Mesendoderm (in vitro differentiated cells): ENCODE results near the gene TDG.

Source experiments
- DNase-seq: peaks from one replicate; pipeline ENCODE4 v3.0.0; 2013
- H2AK5ac ChIP-seq: 2 replicates; pipeline ENCODE4 v1.6.1; 2013; ENCODE audit warnings: low read length, inconsistent platforms
- H2BK120ac ChIP-seq: 2 replicates; pipeline ENCODE4 v1.6.1; 2013; ENCODE audit warnings: low read depth, mild to moderate bottlenecking, low read length, moderate library complexity, mixed read lengths
- H2BK15ac ChIP-seq: replicated peaks from 2 replicates; pipeline ENCODE4 v1.6.1; 2013; ENCODE audit warnings: low read depth, mild to moderate bottlenecking, moderate library complexity
- H2BK5ac ChIP-seq: 2 replicates; pipeline ENCODE4 v1.6.1; 2013; ENCODE audit warnings: low read length, inconsistent platforms
- H3K18ac ChIP-seq: 2 replicates; pipeline ENCODE4 v1.6.1; 2013; ENCODE audit warnings: mild to moderate bottlenecking, low read length, mixed read lengths
- H3K23ac ChIP-seq: one replicate; pipeline ENCODE4 v1.6.1; 2013; ENCODE audit warnings: low read length
- H3K27ac ChIP-seq: 2 replicates; pipeline ENCODE4 v1.5.1; 2013; ENCODE audit warnings: low read depth, mild to moderate bottlenecking, inconsistent platforms, low read length, moderate library complexity
- H3K27me3 ChIP-seq: 2 replicates; pipeline ENCODE4 v1.6.1; 2013; ENCODE audit warnings: low read length, control low read depth, mild to moderate bottlenecking, inconsistent platforms; ENCODE audit not compliant: insufficient read depth, poor library complexity
- H3K36me3 ChIP-seq: 2 replicates; pipeline ENCODE4 v1.6.1; 2013; ENCODE audit warnings: low read length, inconsistent platforms; ENCODE audit not compliant: control insufficient read depth, insufficient read depth
- H3K4ac ChIP-seq: one replicate; pipeline ENCODE4 v1.6.1; 2013; ENCODE audit warnings: low read depth, mild to moderate bottlenecking, low read length, moderate library complexity
- H3K4me1 ChIP-seq: 2 replicates; pipeline ENCODE4 v1.6.1; 2013; ENCODE audit warnings: low read depth, low read length, inconsistent platforms; ENCODE audit not compliant: control insufficient read depth
- H3K4me2 ChIP-seq: 2 replicates; pipeline ENCODE4 v1.6.1; 2013; ENCODE audit warnings: low read length
- H3K4me3 ChIP-seq: 2 replicates; pipeline ENCODE4 v1.5.1; 2013; ENCODE audit warnings: mild to moderate bottlenecking, low read length
- H3K56ac ChIP-seq: one replicate; pipeline ENCODE4 v1.6.1; 2013; ENCODE audit warnings: low read length
- H3K79me1 ChIP-seq: 2 replicates; pipeline ENCODE4 v1.6.1; 2013; ENCODE audit warnings: low read length, inconsistent platforms
- H3K79me2 ChIP-seq: 2 replicates; pipeline ENCODE4 v1.6.1; 2013; ENCODE audit warnings: mild to moderate bottlenecking, low read length; ENCODE audit not compliant: control insufficient read depth, insufficient read depth
- H3K9ac ChIP-seq: 2 replicates; pipeline ENCODE4 v1.6.1; 2013; ENCODE audit warnings: low read length, inconsistent platforms
- H4K5ac ChIP-seq: one replicate; pipeline ENCODE4 v1.6.1; 2013; ENCODE audit warnings: low read length
- H4K8ac ChIP-seq: one replicate; pipeline ENCODE4 v1.6.1; 2013; ENCODE audit warnings: low read depth, mild to moderate bottlenecking, control low read depth, low read length, moderate library complexity
- WGBS: extraction: QIAGEN DNeasy Blood & Tissue Kit; methylation state at CpG from one replicate; pipeline ENCODE4 v1.1.7; 2013; ENCODE audit warnings: low lambda C conversion rate, missing lambda C conversion rate; ENCODE audit not compliant: insufficient coverage; ENCODE audit errors: extremely low coverage; 5-methylcytosine and 5-hydroxymethylcytosine counted together

Gene TDG

GRCh38 chr12:103978384-103978982 is 12.8 kb downstream of the TDG start:
- no peak overlapping the region for H3K18ac ChIP-seq
- no peak overlapping the region for H3K27ac ChIP-seq
- no peak overlapping the region for H3K56ac ChIP-seq
- H3K4me2 ChIP-seq: no peak overlapping the region
- DNase-seq: no peak
- H3K4ac ChIP-seq: no peak overlapping the region
- no peaks in the 10 kb centered on the region for H3K4me1 ChIP-seq
- no peak overlapping the region for H2BK15ac ChIP-seq
- peaks cover 28% of the 10 kb centered on the region for H3K79me2 ChIP-seq
- no peak overlapping the region for H3K9ac ChIP-seq
- WGBS: no CpG with 5 or more reads among the region's 4 CpGs
- no peak overlapping the region for H2BK5ac ChIP-seq
- no peak overlapping the region for H4K8ac ChIP-seq
- H3K27me3 ChIP-seq: no peaks in the 10 kb centered on the region
- peaks cover 8% of the 10 kb centered on the region for H3K79me1 ChIP-seq
- H2BK120ac ChIP-seq: no peak overlapping the region
- H2AK5ac ChIP-seq: no peak overlapping the region
- peaks cover 7% of the 10 kb centered on the region for H3K36me3 ChIP-seq
- no peak overlapping the region for H4K5ac ChIP-seq
- no peak overlapping the region for H3K4me3 ChIP-seq
- H3K23ac ChIP-seq: no peak overlapping the region

GRCh38 chr12:103986829-103987228 is 21.2 kb downstream of the TDG start:
- H3K79me1 ChIP-seq: no peaks in the 10 kb centered on the region
- H2BK5ac ChIP-seq: no peak overlapping the region
- no peaks in the 10 kb centered on the region for H3K4me1 ChIP-seq
- H4K5ac ChIP-seq: no peak overlapping the region
- H3K56ac ChIP-seq: no peak overlapping the region
- no peak overlapping the region for H2BK15ac ChIP-seq
- H2AK5ac ChIP-seq: no peak overlapping the region
- H3K4me2 ChIP-seq: no peak overlapping the region
- no peaks in the 10 kb centered on the region for H3K27me3 ChIP-seq
- no peak overlapping the region for H3K9ac ChIP-seq
- H3K23ac ChIP-seq: no peak overlapping the region
- H3K4me3 ChIP-seq: no peak overlapping the region
- H4K8ac ChIP-seq: no peak overlapping the region
- H3K36me3 ChIP-seq: peaks cover 1% of the 10 kb centered on the region
- H3K27ac ChIP-seq: no peak overlapping the region
- H3K18ac ChIP-seq: no peak overlapping the region
- no peaks in the 10 kb centered on the region for H3K79me2 ChIP-seq
- no CpG with 5 or more reads among the region's 2 CpGs for WGBS
- no peak overlapping the region for H2BK120ac ChIP-seq
- no peak overlapping the region for H3K4ac ChIP-seq
- peak; percentile 71 for DNase-seq

GRCh38 chr12:103994235-103994634 is 28.6 kb downstream of the TDG start:
- Histone ChIP-seq H3K23ac (no peak overlapping the region), H4K5ac (no peak overlapping the region), H3K4me3 (no peak overlapping the region), H3K36me3 (no peaks in the 10 kb centered on the region), H3K79me1 (no peaks in the 10 kb centered on the region), H3K79me2 (no peaks in the 10 kb centered on the region), H3K27ac (no peak overlapping the region), H2AK5ac (no peak overlapping the region), H3K4ac (no peak overlapping the region), H2BK5ac (no peak overlapping the region), H3K18ac (no peak overlapping the region), H3K27me3 (no peaks in the 10 kb centered on the region), H2BK15ac (no peak overlapping the region), H4K8ac (no peak overlapping the region), H2BK120ac (no peak overlapping the region), H3K9ac (no peak overlapping the region), H3K4me1 (no peaks in the 10 kb centered on the region), H3K4me2 (no peak overlapping the region), H3K56ac (no peak overlapping the region)
- DNase-seq: no peak
- no CpG with 5 or more reads among the region's 4 CpGs for WGBS

DNA sequence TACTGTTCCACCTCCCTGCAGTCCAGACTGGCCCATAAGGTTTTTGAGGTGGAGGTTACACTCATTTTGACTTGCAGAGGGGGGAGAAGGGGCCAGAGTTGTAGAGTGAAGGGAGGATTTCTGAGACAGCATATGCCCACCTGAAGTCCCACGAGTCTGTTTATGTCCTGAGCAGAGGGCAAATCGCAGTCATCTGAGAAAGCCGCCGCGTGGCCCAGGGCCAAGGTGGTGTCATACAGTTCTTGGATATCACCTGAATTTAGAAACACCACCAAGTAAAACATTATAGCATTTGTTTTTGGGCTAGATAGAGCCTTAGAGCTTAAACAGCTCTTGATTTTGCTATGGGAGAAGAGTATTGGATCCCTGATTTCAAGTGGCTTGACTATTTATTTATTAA is 30.9 kb downstream of the TDG start:
- DNase-seq: no peak
- no peak overlapping the region for H4K5ac ChIP-seq
- H3K79me1 ChIP-seq: no peaks in the 10 kb centered on the region

DNA sequence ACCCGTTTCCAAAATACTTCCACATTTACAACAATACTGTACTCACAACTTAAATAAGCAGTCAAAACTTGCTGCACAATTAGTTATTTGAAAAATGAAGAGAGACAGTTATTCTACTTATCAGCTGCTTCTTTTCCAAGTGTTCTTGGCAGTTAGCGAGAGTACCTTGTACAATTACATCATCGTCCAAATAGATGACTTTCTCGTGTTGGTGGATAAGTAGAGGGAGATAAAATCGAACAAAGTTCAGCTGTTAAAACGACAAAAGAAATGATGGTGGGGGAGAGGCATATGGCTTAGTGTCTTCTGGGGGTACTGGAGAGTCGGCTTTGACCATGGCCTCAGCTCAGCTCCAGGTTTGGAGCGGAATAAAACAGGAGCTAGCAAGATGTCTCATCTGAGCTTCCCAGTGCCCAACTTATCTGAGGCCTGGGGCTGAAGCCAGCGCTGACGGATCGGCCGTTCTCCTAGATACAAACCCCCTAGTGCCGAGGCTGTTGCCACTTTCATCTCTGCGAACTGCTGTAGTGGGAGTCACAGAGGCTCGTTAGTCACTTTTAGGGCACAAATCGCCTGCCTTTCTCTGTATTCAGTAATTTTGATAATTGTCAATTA is 31.7 kb downstream of the TDG start:
- Histone ChIP-seq H3K36me3 (no peaks in the 10 kb centered on the region), H3K4me3 (no peak overlapping the region)
- DNase-seq: no peak

More for the DNA sequence above, 30.9 kb downstream of the TDG start:
- Histone ChIP-seq H3K27me3 (no peaks in the 10 kb centered on the region), H3K9ac (no peak overlapping the region), H3K56ac (no peak overlapping the region), H2AK5ac (no peak overlapping the region), H3K79me2 (no peaks in the 10 kb centered on the region), H3K4me3 (no peak overlapping the region), H2BK120ac (no peak overlapping the region), H3K27ac (no peak overlapping the region), H3K4me1 (no peaks in the 10 kb centered on the region), H3K4me2 (no peak overlapping the region), H2BK5ac (no peak overlapping the region), H3K18ac (no peak overlapping the region), H3K36me3 (no peaks in the 10 kb centered on the region), H4K8ac (no peak overlapping the region), H3K23ac (no peak overlapping the region), H2BK15ac (no peak overlapping the region), H3K4ac (no peak overlapping the region)
- no CpG with 5 or more reads among the region's 5 CpGs for whole genome bisulfite sequencing

DNA sequence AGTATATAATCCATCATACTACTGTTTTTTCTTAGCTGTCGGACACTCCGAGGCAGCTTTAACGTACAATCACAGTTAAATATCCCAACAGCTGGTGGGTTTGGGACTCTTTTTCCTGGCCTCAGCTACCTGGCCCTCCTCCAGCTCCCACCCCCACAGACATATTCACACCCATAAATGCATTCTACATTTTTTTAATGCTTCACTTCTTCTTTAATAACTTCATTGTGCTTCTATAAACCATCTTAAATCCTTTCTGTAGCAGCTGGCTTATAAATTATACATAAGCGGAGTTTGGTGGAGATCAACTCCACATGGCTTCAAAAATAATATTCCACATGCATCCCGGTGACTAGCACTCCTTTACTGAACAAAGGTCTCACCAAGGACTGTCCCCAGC is 33.3 kb downstream of the TDG start:
- no peaks in the 10 kb centered on the region for H3K79me1 ChIP-seq
- H3K36me3 ChIP-seq: no peaks in the 10 kb centered on the region
- no peaks in the 10 kb centered on the region for H3K79me2 ChIP-seq
- no peaks in the 10 kb centered on the region for H3K27me3 ChIP-seq
- H4K8ac ChIP-seq: no peak overlapping the region
- no peak overlapping the region for H3K9ac ChIP-seq
- no peak overlapping the region for H3K56ac ChIP-seq
- no peak overlapping the region for H3K4me3 ChIP-seq
- H3K23ac ChIP-seq: no peak overlapping the region
- no CpG with 5 or more reads among the region's 5 CpGs for WGBS
- H3K27ac ChIP-seq: no peak overlapping the region
- H4K5ac ChIP-seq: no peak overlapping the region
- H2BK15ac ChIP-seq: no peak overlapping the region
- no peak overlapping the region for H2BK120ac ChIP-seq
- H2AK5ac ChIP-seq: no peak overlapping the region
- no peak for DNase-seq
- no peak overlapping the region for H3K4ac ChIP-seq
- H2BK5ac ChIP-seq: no peak overlapping the region
- H3K18ac ChIP-seq: no peak overlapping the region
- no peak overlapping the region for H3K4me2 ChIP-seq
- H3K4me1 ChIP-seq: no peaks in the 10 kb centered on the region

More for the DNA sequence above, 31.7 kb downstream of the TDG start:
- no peak overlapping the region for H4K8ac ChIP-seq
- no peak overlapping the region for H2AK5ac ChIP-seq
- H3K27me3 ChIP-seq: no peaks in the 10 kb centered on the region
- H3K79me2 ChIP-seq: no peaks in the 10 kb centered on the region
- no CpG with 5 or more reads among the region's 16 CpGs for WGBS
- no peak overlapping the region for H3K27ac ChIP-seq
- no peak overlapping the region for H3K4ac ChIP-seq
- H3K79me1 ChIP-seq: no peaks in the 10 kb centered on the region
- no peaks in the 10 kb centered on the region for H3K4me1 ChIP-seq
- H3K18ac ChIP-seq: no peak overlapping the region
- H2BK5ac ChIP-seq: no peak overlapping the region
- no peak overlapping the region for H2BK15ac ChIP-seq
- no peak overlapping the region for H3K56ac ChIP-seq
- no peak overlapping the region for H2BK120ac ChIP-seq
- H3K23ac ChIP-seq: no peak overlapping the region
- H3K4me2 ChIP-seq: no peak overlapping the region
- H4K5ac ChIP-seq: no peak overlapping the region
- no peak overlapping the region for H3K9ac ChIP-seq
